K562 (cell line): ENCODE measurements around the gene EDDM13. TPM values are rescaled to one million over a fixed set of nuclear protein-coding genes. Genes with fewer than 3 reads are reported as not detected.

Experiments used
- ATAC-seq: fragments of 200-7000 bp; cut with Tn5 transposase; 3 replicates; pipeline ENCODE4 v1.9.1; 2020; ENCODE audit warnings: moderate library complexity
- BruUV-seq: library from RNA; stranded (reverse); fragments of 400-500 nt; replicated peaks from 2 replicates; lab custom pipeline; 2021; lab: Mats Ljungman, UMichigan
- CTCF ChIA-PET: fragments of 300-600 bp; formaldehyde crosslinking; extraction: SDS; loops from one replicate; lab custom pipeline; 2021; ENCODE audit warnings: low intra/inter-chr PET ratio; lab: Yijun Ruan, JAX
- POLR2A ChIA-PET: fragments of 300-600, 350-650 bp; sonication (Branson Sonifier 250); formaldehyde crosslinking; extraction: SDS; loops from one replicate; lab custom pipeline; 2021; ENCODE audit warnings: antibody characterized with exemption, inconsistent platforms; lab: Yijun Ruan, JAX
- DNase-seq, 4 experiments: peaks; one replicate each; pipeline versions ENCODE4 v3.0.0 to v3.0.0-alpha.2; 2011 to 2018; ENCODE audit warnings: low spot score in 3 of 4, mixed read lengths in 3 of 4; ENCODE audit errors: extremely low read depth in 1 of 4
- FAIRE-seq: peaks from 2 replicates; lab custom pipeline; 2011; peaks lifted over from hg19 to GRCh38; lab: Jason Lieb, UNC
- H2AFZ ChIP-seq: 2 replicates; pipeline ENCODE4 v1.6.0; 2011; ENCODE audit warnings: low read depth, low read length, control low read depth, inconsistent platforms
- H3K27ac ChIP-seq: fragments of 200-600 bp; 3 replicates; pipeline ENCODE4 v1.8.0; 2011; ENCODE audit warnings: low read depth, mild to moderate bottlenecking, control low read depth, inconsistent platforms, low read length, moderate library complexity, mixed read lengths; ENCODE audit errors: extremely low read depth
- H3K27me3 ChIP-seq, 2 experiments: fragments of 300-600 bp in 1 of 2; 2 replicates in 1 of 2; 3 replicates in 1 of 2; pipeline versions ENCODE4 v1.6.0 to v1.8.0; 2011; ENCODE audit warnings: inconsistent platforms in 2 of 2, low read length in 2 of 2, mild to moderate bottlenecking in 1 of 2, mixed read lengths in 1 of 2, moderate library complexity in 1 of 2; ENCODE audit not compliant: control insufficient read depth in 2 of 2, insufficient read depth in 2 of 2
- H3K36me3 ChIP-seq: fragments of 300-600 bp; 3 replicates; pipeline ENCODE4 v1.8.0; 2011; ENCODE audit warnings: mild to moderate bottlenecking, low read length, inconsistent platforms; ENCODE audit not compliant: control insufficient read depth, insufficient read depth
- H3K4me1 ChIP-seq, 2 experiments: fragments of 200-600 bp in 1 of 2; replicated peaks in 1 of 2; 2 replicates in 1 of 2; 3 replicates in 1 of 2; pipeline versions ENCODE4 v1.5.1 to v1.8.0; 2011; ENCODE audit warnings: inconsistent platforms in 2 of 2, low read length in 2 of 2, mild to moderate bottlenecking in 1 of 2, mixed read lengths in 1 of 2, moderate library complexity in 1 of 2; ENCODE audit not compliant: control insufficient read depth in 2 of 2, insufficient read depth in 2 of 2
- H3K4me2 ChIP-seq: 2 replicates; pipeline ENCODE4 v1.6.1; 2011; ENCODE audit warnings: low read length, control low read depth, inconsistent platforms, mixed read lengths; ENCODE audit not compliant: insufficient read depth
- H3K4me3 ChIP-seq: fragments of 200-600 bp; sonication (generic), shearing (Covaris generic); 2 replicates; pipeline ENCODE4 v1.5.1; 2016; ENCODE audit warnings: control low read depth, inconsistent platforms
- H3K79me2 ChIP-seq: fragments of 200-600 bp; 3 replicates; pipeline ENCODE4 v1.8.0; 2011; ENCODE audit warnings: low read length, inconsistent platforms; ENCODE audit not compliant: control insufficient read depth, insufficient read depth
- H3K9ac ChIP-seq, 2 experiments: 2 replicates each; pipeline versions ENCODE4 v1.6.0 to v1.6.1; 2011; ENCODE audit warnings: low read depth in 2 of 2, low read length in 2 of 2, control low read depth in 1 of 2, inconsistent platforms in 1 of 2, mild to moderate bottlenecking in 1 of 2, mixed read lengths in 1 of 2; ENCODE audit not compliant: insufficient read depth in 1 of 2
- H3K9me1 ChIP-seq: one replicate; pipeline ENCODE4 v1.6.0; 2011; ENCODE audit warnings: inconsistent platforms, mild to moderate bottlenecking, low read length, moderate library complexity; ENCODE audit not compliant: control insufficient read depth, insufficient read depth
- H3K9me3 ChIP-seq: replicated peaks from 2 replicates; pipeline ENCODE4 v1.5.1; 2011; ENCODE audit warnings: low read depth, low read length, inconsistent platforms; ENCODE audit not compliant: control insufficient read depth, insufficient read depth
- H4K20me1 ChIP-seq: replicated peaks from 2 replicates; pipeline ENCODE4 v1.6.1; 2011; ENCODE audit warnings: low read length, inconsistent platforms, mixed read lengths; ENCODE audit not compliant: control insufficient read depth, insufficient read depth
- HDAC3 ChIP-seq: fragments of 450-650 bp; IDR thresholded peaks from 2 replicates; pipeline ENCODE4 v1.6.1; 2018; ENCODE audit warnings: borderline replicate concordance, mild to moderate bottlenecking, moderate library complexity; ENCODE audit not compliant: partially characterized antibody
- MAFF ChIP-seq: IDR thresholded peaks from 2 replicates; pipeline ENCODE4 v1.6.1; 2012; ENCODE audit warnings: low read length, improper control_type of control experiment
- MAFG ChIP-seq: fragments of 450-650 bp; conservative IDR thresholded peaks from 2 replicates; pipeline ENCODE4 v1.6.1; 2016; ENCODE audit warnings: missing genetic modification characterization, missing compliant biosample characterization
- NFIC ChIP-seq: fragments of 450-650 bp; IDR thresholded peaks from 2 replicates; pipeline ENCODE4 v1.6.1; 2017; ENCODE audit warnings: mild to moderate bottlenecking, inconsistent platforms
- NR2C2 ChIP-seq, 2 experiments: fragments of 200-800 bp in 1 of 2; sonication (Bioruptor generic) in 1 of 2; sonication (generic) in 1 of 2; formaldehyde crosslinking in 1 of 2; IDR thresholded peaks; 2 replicates each; pipeline versions ENCODE4 v1.6.1 to v1.8.0; 2016 to 2022; ENCODE audit warnings: mild to moderate bottlenecking in 1 of 2, missing compliant biosample characterization in 1 of 2, missing genetic modification characterization in 1 of 2, missing genetic modification reagents in 1 of 2
- ZNF316 ChIP-seq: fragments of 450-650 bp; IDR thresholded peaks from 2 replicates; pipeline ENCODE4 v1.6.1; 2016
- ZNF644 ChIP-seq: fragments of 200-800 bp; sonication (Bioruptor generic); IDR thresholded peaks from 2 replicates; pipeline ENCODE4 v1.6.1; 2016; ENCODE audit warnings: low read depth, missing genetic modification characterization, missing compliant biosample characterization
- WGBS: fragments of 100-300 bp; shearing (Covaris generic); methylation state at CpG from one replicate; pipeline ENCODE4 v1.1.6; 2016; ENCODE audit warnings: low coverage, mixed read lengths; ENCODE audit not compliant: insufficient coverage; ENCODE audit errors: missing lambda C conversion rate; 5-methylcytosine and 5-hydroxymethylcytosine counted together
- in situ Hi-C: fragments of 300-500 bp; cut with MboI; formaldehyde crosslinking; loops from 4 replicates; pipeline ENCODE4 v1.15.0; 2018; ENCODE audit warnings: inconsistent platforms, mixed read lengths
- intact Hi-C: fragments of 100-400 bp; cut with micrococcal nuclease; formaldehyde crosslinking; loops from 2 replicates; pipeline ENCODE4 v1.14.2; 2022
- polyA plus RNA-seq, 8 experiments: library from polyadenylated mRNA; depleted of rRNA in 4 of 8; stranded (reverse) in 5 of 8; unstranded in 3 of 8; fragments of >200 nt; fragmentation: Nextera tagmentation in 2 of 8; fragmentation: Illumina TruSeq in 1 of 8; extraction: Ambion mirVana in 2 of 8; extraction: Trizol in 1 of 8; gene quantifications; 2 replicates each; pipeline versions ENCODE4 v1.2.1 to v1.2.3, GENCODE V29; 2011 to 2014; ENCODE audit warnings: inconsistent platforms in 1 of 8, missing spikeins in 1 of 8
- total RNA-seq, 7 experiments: library from RNA; depleted of rRNA in 6 of 7; stranded (reverse); fragments of >200 nt in 6 of 7; fragmentation: Illumina TruSeq in 2 of 7; extraction: Trizol in 2 of 7; gene quantifications; 2 replicates each; pipeline versions ENCODE4 v1.2.1 to v1.2.3, GENCODE V29; 2011 to 2021; ENCODE audit warnings: low replicate concordance in 1 of 7
- TF ChIP-seq, protein P1 (sequence below), 2 experiments: fragments of 450-650 bp in 1 of 2; sonication (generic) in 1 of 2; formaldehyde crosslinking in 1 of 2; IDR thresholded peaks; 2 replicates each; pipeline versions ENCODE4 v1.7.1 to v1.9.0; 2016 to 2022; ENCODE audit warnings: inconsistent platforms in 1 of 2, mild to moderate bottlenecking in 1 of 2, missing genetic modification reagents in 1 of 2

EDDM13 gene
- total and polyA plus RNA-seq, 9 of the 15 experiments (the other 6 are each of a cell fraction or from before 2014, with no cell fraction given), result 2.0 to 7.7 (median 4.1) TPM

GRCh38 chr19:56294549-56294948 is 22.0 kb downstream of the EDDM13 start:
- no peaks in the 10 kb centered on the region for H3K79me2 ChIP-seq
- no peak overlapping the region for H3K9ac ChIP-seq
- no peak for FAIRE-seq
- no TSS peak for BruUV-seq
- no peak overlapping the region for H2AFZ ChIP-seq
- H3K36me3 ChIP-seq, result peaks cover 12% of the 10 kb centered on the region; the same call in 1 of the 3 replicates
- H3K4me2 ChIP-seq, result no peak overlapping the region
- H3K27ac ChIP-seq, result no peak overlapping the region
- intact Hi-C loops (no loop called here), in situ Hi-C loops (no loop called here)
- WGBS, result 87% methylated on average over 4 of the region's 4 CpGs
- no peak overlapping the region for H3K4me3 ChIP-seq
- no peaks in the 10 kb centered on the region for H3K9me1 ChIP-seq
- H4K20me1 ChIP-seq, result no peaks in the 10 kb centered on the region
- ChIA-PET CTCF (no interaction called here), POLR2A (no interaction called here)
- DNase-seq, result no peak
- no peaks in the 10 kb centered on the region for H3K4me1 ChIP-seq
- no peak for ATAC-seq
- no peaks in the 10 kb centered on the region for H3K27me3 ChIP-seq
- TF ChIP-seq MAFF (0 out of 2 replicates have a peak, but pooled peaks have one; percentile 1), ZNF644 (no peak), NFIC (peak; percentile 50), NR2C2 (CRISPR knock-in tag; IDR thresholded peaks at IDR 0.05) (no peak), NR2C2 (tag; IDR thresholded peaks at IDR 0.05) (no peak), MAFG (tag) (0 out of 2 replicates have a peak, but pooled peaks have one; percentile 12), ZNF316 (peak; percentile 70), HDAC3 (no peak)
- TF ChIP-seq, protein P1, sequence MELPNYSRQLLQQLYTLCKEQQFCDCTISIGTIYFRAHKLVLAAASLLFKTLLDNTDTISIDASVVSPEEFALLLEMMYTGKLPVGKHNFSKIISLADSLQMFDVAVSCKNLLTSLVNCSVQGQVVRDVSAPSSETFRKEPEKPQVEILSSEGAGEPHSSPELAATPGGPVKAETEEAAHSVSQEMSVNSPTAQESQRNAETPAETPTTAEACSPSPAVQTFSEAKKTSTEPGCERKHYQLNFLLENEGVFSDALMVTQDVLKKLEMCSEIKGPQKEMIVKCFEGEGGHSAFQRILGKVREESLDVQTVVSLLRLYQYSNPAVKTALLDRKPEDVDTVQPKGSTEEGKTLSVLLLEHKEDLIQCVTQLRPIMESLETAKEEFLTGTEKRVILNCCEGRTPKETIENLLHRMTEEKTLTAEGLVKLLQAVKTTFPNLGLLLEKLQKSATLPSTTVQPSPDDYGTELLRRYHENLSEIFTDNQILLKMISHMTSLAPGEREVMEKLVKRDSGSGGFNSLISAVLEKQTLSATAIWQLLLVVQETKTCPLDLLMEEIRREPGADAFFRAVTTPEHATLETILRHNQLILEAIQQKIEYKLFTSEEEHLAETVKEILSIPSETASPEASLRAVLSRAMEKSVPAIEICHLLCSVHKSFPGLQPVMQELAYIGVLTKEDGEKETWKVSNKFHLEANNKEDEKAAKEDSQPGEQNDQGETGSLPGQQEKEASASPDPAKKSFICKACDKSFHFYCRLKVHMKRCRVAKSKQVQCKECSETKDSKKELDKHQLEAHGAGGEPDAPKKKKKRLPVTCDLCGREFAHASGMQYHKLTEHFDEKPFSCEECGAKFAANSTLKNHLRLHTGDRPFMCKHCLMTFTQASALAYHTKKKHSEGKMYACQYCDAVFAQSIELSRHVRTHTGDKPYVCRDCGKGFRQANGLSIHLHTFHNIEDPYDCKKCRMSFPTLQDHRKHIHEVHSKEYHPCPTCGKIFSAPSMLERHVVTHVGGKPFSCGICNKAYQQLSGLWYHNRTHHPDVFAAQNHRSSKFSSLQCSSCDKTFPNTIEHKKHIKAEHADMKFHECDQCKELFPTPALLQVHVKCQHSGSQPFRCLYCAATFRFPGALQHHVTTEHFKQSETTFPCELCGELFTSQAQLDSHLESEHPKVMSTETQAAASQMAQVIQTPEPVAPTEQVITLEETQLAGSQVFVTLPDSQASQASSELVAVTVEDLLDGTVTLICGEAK (IDR thresholded peaks at IDR 0.05), result peak; percentile 93
- TF ChIP-seq, protein P1 (CRISPR knock-in tag; IDR thresholded peaks at IDR 0.05), result peak; percentile 90
- H3K9me3 ChIP-seq, result no peaks in the 10 kb centered on the region
